ENCODE measurements around the gene STAB1. TPM values are rescaled to one million over a fixed set of nuclear protein-coding genes. Genes with fewer than 3 reads are reported as not detected.

STAB1 gene
- total and polyA plus RNA-seq, 2 experiments from 2014 or later = 3.0 to 4.6 TPM

- H4K20me1 ChIP-seq (ENCODE audit: insufficient read depth, poor library complexity, severe bottlenecking) = no peaks in the 10 kb centered on the region
- H3K9me2 ChIP-seq (replicated peaks; ENCODE audit: insufficient read depth) = no peaks in the 10 kb centered on the region
- peaks cover 3% of the 10 kb centered on the region for H3K79me2 ChIP-seq
- no peak overlapping the region for H3K27ac ChIP-seq
- no peak for DNase-seq (ENCODE audit: low spot score)
- H3K27me3 ChIP-seq = no peaks in the 10 kb centered on the region
- H3K4me1 ChIP-seq (ENCODE audit: insufficient read depth) = no peaks in the 10 kb centered on the region
- H3K9me3 ChIP-seq (ENCODE audit: low read depth) = no peaks in the 10 kb centered on the region
- WGBS (ENCODE audit: low lambda C conversion rate, missing lambda C conversion rate) = 96% methylated on average over 9 of the region's 9 CpGs
- no peak overlapping the region for H2AFZ ChIP-seq
- no peak for TF ChIP-seq CTCF (IDR thresholded peaks at IDR 0.05; ENCODE audit: poor library complexity)
- no peak for TF ChIP-seq EZH2 (IDR thresholded peaks at IDR 0.05; ENCODE audit: borderline replicate concordance)
- TF ChIP-seq EZH2phosphoT487 (IDR thresholded peaks at IDR 0.05; ENCODE audit: low read depth, severe bottlenecking, unreplicated experiment) = no peak
- H3K36me3 ChIP-seq (replicated peaks; ENCODE audit: insufficient read depth, low read depth) = no peaks in the 10 kb centered on the region
- H3K4me2 ChIP-seq = no peak overlapping the region
- no peak overlapping the region for H3K4me3 ChIP-seq
Measured at GRCh38 chr3:52557011-52557960, 62.1 kb downstream of the STAB1 start.

- Histone ChIP-seq H4K20me1 (ENCODE audit: insufficient read depth, poor library complexity, severe bottlenecking) (no peaks in the 10 kb centered on the region), H3K79me2 (peaks cover 3% of the 10 kb centered on the region), H3K27ac (no peak overlapping the region), H3K36me3 (replicated peaks; ENCODE audit: insufficient read depth, low read depth) (no peaks in the 10 kb centered on the region), H3K9me2 (replicated peaks; ENCODE audit: insufficient read depth) (no peaks in the 10 kb centered on the region), H3K4me1 (ENCODE audit: insufficient read depth) (no peaks in the 10 kb centered on the region), H3K9me3 (ENCODE audit: low read depth) (no peaks in the 10 kb centered on the region), H3K4me3 (no peak overlapping the region), H3K27me3 (no peaks in the 10 kb centered on the region), H3K4me2 (no peak overlapping the region), H2AFZ (no peak overlapping the region)
- no peak for DNase-seq (ENCODE audit: low spot score)
- no peak for TF ChIP-seq EZH2 (IDR thresholded peaks at IDR 0.05; ENCODE audit: borderline replicate concordance)
- no peak for TF ChIP-seq EZH2phosphoT487 (IDR thresholded peaks at IDR 0.05; ENCODE audit: low read depth, severe bottlenecking, unreplicated experiment)
- TF ChIP-seq CTCF (IDR thresholded peaks at IDR 0.05; ENCODE audit: poor library complexity) = no peak
- 90% methylated on average over 5 of the region's 5 CpGs for WGBS (ENCODE audit: low lambda C conversion rate, missing lambda C conversion rate)
Measured at GRCh38 chr3:52558436-52558835, 63.3 kb downstream of the STAB1 start.

- H3K27ac ChIP-seq = no peak overlapping the region
- no peak for DNase-seq (ENCODE audit: low spot score)
- H3K79me2 ChIP-seq = peaks cover 3% of the 10 kb centered on the region
- no peaks in the 10 kb centered on the region for H4K20me1 ChIP-seq (ENCODE audit: insufficient read depth, poor library complexity, severe bottlenecking)
- no peaks in the 10 kb centered on the region for H3K4me1 ChIP-seq (ENCODE audit: insufficient read depth)
- H2AFZ ChIP-seq = no peak overlapping the region
- H3K36me3 ChIP-seq (replicated peaks; ENCODE audit: insufficient read depth, low read depth) = no peaks in the 10 kb centered on the region
- no peaks in the 10 kb centered on the region for H3K9me3 ChIP-seq (ENCODE audit: low read depth)
- no peak for TF ChIP-seq EZH2 (IDR thresholded peaks at IDR 0.05; ENCODE audit: borderline replicate concordance)
- TF ChIP-seq CTCF (IDR thresholded peaks at IDR 0.05; ENCODE audit: poor library complexity) = no peak
- TF ChIP-seq EZH2phosphoT487 (IDR thresholded peaks at IDR 0.05; ENCODE audit: low read depth, severe bottlenecking, unreplicated experiment) = no peak
- no peak overlapping the region for H3K4me3 ChIP-seq
- H3K4me2 ChIP-seq = no peak overlapping the region
- 88% methylated on average over 4 of the region's 4 CpGs for WGBS (ENCODE audit: low lambda C conversion rate, missing lambda C conversion rate)
- H3K27me3 ChIP-seq = no peaks in the 10 kb centered on the region
- H3K9me2 ChIP-seq (replicated peaks; ENCODE audit: insufficient read depth) = no peaks in the 10 kb centered on the region
Measured at GRCh38 chr3:52561028-52561747, 66.0 kb downstream of the STAB1 start.
